Measurements from ENCODE around the gene NALCN. TPM values are rescaled to one million over a fixed set of nuclear protein-coding genes. Genes with fewer than 3 reads are reported as not detected.

Gene NALCN
- total and polyA plus RNA-seq, 2 of the 8 experiments (the other 6 are each of a cell fraction or from before 2014, with no cell fraction given) = 0.26 to 0.54 TPM

- H2BK120ac ChIP-seq (replicated peaks; ENCODE audit: low read depth, low read length) = no peak overlapping the region
- H3K23ac ChIP-seq (ENCODE audit: insufficient read length) = no peak overlapping the region
- H3K9ac ChIP-seq (replicated peaks in 1 of 4; ENCODE audit: extremely low read depth in 1 of 4, low read depth in 3 of 4, low read length in 3 of 4) = no peak overlapping the region
- no peaks in the 10 kb centered on the region for H3K36me3 ChIP-seq (ENCODE audit: control insufficient read depth in 2 of 4, insufficient read depth in 4 of 4, low read length in 3 of 4)
- no peaks in the 10 kb centered on the region for H3K9me3 ChIP-seq (ENCODE audit: insufficient read depth in 2 of 2, low read depth in 1 of 2, low read length in 1 of 2)
- no peak overlapping the region for H2BK5ac ChIP-seq (ENCODE audit: low read depth, low read length)
- no peaks in the 10 kb centered on the region for H4K20me1 ChIP-seq (replicated peaks in 1 of 2; ENCODE audit: control insufficient read depth in 1 of 2, insufficient read depth in 2 of 2, low read length in 2 of 2)
- H2BK20ac ChIP-seq (ENCODE audit: low read length) = no peak overlapping the region
- H3K18ac ChIP-seq (ENCODE audit: extremely low read depth, low read length) = no peak overlapping the region
- H3K79me2 ChIP-seq (ENCODE audit: control insufficient read depth in 1 of 2, insufficient read depth in 2 of 2, low read length in 2 of 2) = no peaks in the 10 kb centered on the region
- DNase-seq (ENCODE audit: low read depth in 1 of 2, low spot score in 2 of 2) (no peak), FAIRE-seq (no peak)
- H3K27ac ChIP-seq (ENCODE audit: low read depth, low read length) = no peak overlapping the region
- ChIA-PET CTCF (ENCODE audit: partially characterized antibody) (interaction anchor here (0.7 to 4.5 kb wide), 37 partner anchors 8 to 736 kb away, joined by 3 to 41 read pairs (median 5); partner anchors contain the start of gene ITGBL1), POLR2A (ENCODE audit: partially characterized antibody) (no interaction called here)
- H3K23me2 ChIP-seq (ENCODE audit: low read depth, low read length) = no peaks in the 10 kb centered on the region
- H4K5ac ChIP-seq (ENCODE audit: insufficient read length, low read depth, low read length) = no peak overlapping the region
- H2AK5ac ChIP-seq (ENCODE audit: low read depth, low read length) = no peak overlapping the region
- WGBS, 2 experiments (ENCODE audit: extremely low coverage in 1 of 2, insufficient coverage in 1 of 2, insufficient read length in 1 of 2, insufficient replicate concordance in 2 of 2, low coverage in 1 of 2, low lambda C conversion rate in 2 of 2, missing lambda C conversion rate in 1 of 2) = 78% methylated on average over 2 of the region's 2 CpGs; no CpG with 5 or more reads in 1 of the 2 experiments
- no peak overlapping the region for H2BK15ac ChIP-seq (ENCODE audit: low read length)
- H2BK12ac ChIP-seq (ENCODE audit: low read depth, low read length) = no peak overlapping the region
- H3K4me1 ChIP-seq (replicated peaks in 1 of 4; ENCODE audit: control insufficient read depth in 3 of 4, insufficient read depth in 4 of 4, low read length in 3 of 4) = no peaks in the 10 kb centered on the region
- H3K4ac ChIP-seq (replicated peaks; ENCODE audit: insufficient read length, low read depth, low read length) = no peak overlapping the region
- no peak overlapping the region for H3K56ac ChIP-seq (replicated peaks; ENCODE audit: insufficient read length, low read depth, low read length)
- H3K4me3 ChIP-seq (ENCODE audit: extremely low read depth in 1 of 4, insufficient read depth in 2 of 4, low read depth in 3 of 4, low read length in 4 of 4) = no peak overlapping the region
- 0 out of 2 replicates have a peak overlapping the region, but pooled peaks have one; percentile 81 for H2AFZ ChIP-seq (ENCODE audit: low read length)
- H3K79me1 ChIP-seq (ENCODE audit: low read depth, low read length) = no peaks in the 10 kb centered on the region
- no peak overlapping the region for H4K8ac ChIP-seq (ENCODE audit: extremely low read depth, insufficient read depth, low read length)
- H4K91ac ChIP-seq (replicated peaks; ENCODE audit: insufficient read length, low read length) = no peak overlapping the region
- H3K4me2 ChIP-seq (ENCODE audit: insufficient read depth in 1 of 2, low read depth in 2 of 2, low read length in 2 of 2) = no peak overlapping the region
- H3K27me3 ChIP-seq (replicated peaks in 1 of 4; ENCODE audit: control insufficient read depth in 3 of 4, extremely low read depth in 1 of 4, insufficient read depth in 3 of 4, low read length in 3 of 4) = no peaks in the 10 kb centered on the region
- H3K14ac ChIP-seq (ENCODE audit: insufficient read length) = no peak overlapping the region
- TF ChIP-seq EGR1 (IDR thresholded peaks at IDR 0.05; ENCODE audit: borderline replicate concordance, low read depth, low read length) (no peak), SP1 (IDR thresholded peaks at IDR 0.05; ENCODE audit: low read depth, low read length) (no peak), JUN (IDR thresholded peaks at IDR 0.05; ENCODE audit: low read depth, low read length) (no peak), ZNF274 (IDR thresholded peaks at IDR 0.05; ENCODE audit: borderline replicate concordance, extremely low read depth, low read length) (no peak), SP4 (IDR thresholded peaks at IDR 0.05; ENCODE audit: low read length) (no peak), RAD21 (IDR thresholded peaks at IDR 0.05 in 1 of 2, conservative IDR thresholded peaks at IDR 0.05 in 1 of 2; ENCODE audit: low read depth in 2 of 2, low read length in 2 of 2) (peak; percentile 33 to 35), TAF7 (optimal IDR thresholded peaks at IDR 0.05; ENCODE audit: borderline replicate concordance, low read depth, low read length) (no peak), CEBPB (IDR thresholded peaks at IDR 0.05; ENCODE audit: low read depth, low read length) (no peak), KDM5A (IDR thresholded peaks at IDR 0.05; ENCODE audit: low read length) (no peak), MAX (IDR thresholded peaks at IDR 0.05) (no peak), CREB1 (IDR thresholded peaks at IDR 0.05) (no peak), TAF1 (IDR thresholded peaks at IDR 0.05; ENCODE audit: low read depth, low read length) (no peak), PHF8 (conservative IDR thresholded peaks at IDR 0.05; ENCODE audit: low read depth, low read length) (no peak), NANOG (IDR thresholded peaks at IDR 0.05; ENCODE audit: insufficient read depth, low read depth, low read length, poor library complexity, severe bottlenecking) (no peak)
Observed at GRCh38 chr13:101155920-101156319, 260.4 kb downstream of the NALCN start.

Data from H1 (cell line).